ENCODE results near the gene ARL14EPL. TPM values are rescaled to one million over a fixed set of nuclear protein-coding genes. Genes with fewer than 3 reads are reported as not detected.

Gene ARL14EPL
- total RNA-seq, 8 experiments from 2014 or later = 0.21 to 0.28 TPM; not detected in 6

GRCh38 chr5:116025866-116026265 lies 6.4 kb upstream of the ARL14EPL start:
- no peaks in the 10 kb centered on the region for H3K4me1 ChIP-seq (replicated peaks in 1 of 2)
- no peak overlapping the region for H3K4me3 ChIP-seq
- peak in 1 of 8 experiments; percentile 68 for ATAC-seq (replicated peaks in 6 of 8)
- 0 to 100% (median 100%) methylated on average over 1 of the region's 1 CpG; no CpG with 5 or more reads in 4 of the 10 experiments for WGBS, 10 experiments
- in situ Hi-C loops (cut with MboI; ENCODE audit: low pct_unique_long_range_greater_than_20kb in 2 of 9, low sequenced_read_pairs in 9 of 9, unreplicated experiment in 9 of 9) = no loop called here
- no peak overlapping the region for H3K27ac ChIP-seq

GRCh38 chr5:116032991-116033390 lies 719 bp downstream of the ARL14EPL start:
- H3K4me3 ChIP-seq = no peak overlapping the region
- ATAC-seq (replicated peaks in 6 of 8) = no peak
- H3K27ac ChIP-seq = no peak overlapping the region
- peaks cover 0 to 7% of the 10 kb centered on the region in 2 donors for H3K4me1 ChIP-seq (replicated peaks in 1 of 2)
- in situ Hi-C loops (cut with MboI; ENCODE audit: low pct_unique_long_range_greater_than_20kb in 2 of 9, low sequenced_read_pairs in 9 of 9, unreplicated experiment in 9 of 9) = no loop called here
- 78 to 100% (median 100%) methylated on average over 1 to 3 of the region's 3 CpGs; no CpG with 5 or more reads in 3 of the 10 experiments for WGBS, 10 experiments

DNA sequence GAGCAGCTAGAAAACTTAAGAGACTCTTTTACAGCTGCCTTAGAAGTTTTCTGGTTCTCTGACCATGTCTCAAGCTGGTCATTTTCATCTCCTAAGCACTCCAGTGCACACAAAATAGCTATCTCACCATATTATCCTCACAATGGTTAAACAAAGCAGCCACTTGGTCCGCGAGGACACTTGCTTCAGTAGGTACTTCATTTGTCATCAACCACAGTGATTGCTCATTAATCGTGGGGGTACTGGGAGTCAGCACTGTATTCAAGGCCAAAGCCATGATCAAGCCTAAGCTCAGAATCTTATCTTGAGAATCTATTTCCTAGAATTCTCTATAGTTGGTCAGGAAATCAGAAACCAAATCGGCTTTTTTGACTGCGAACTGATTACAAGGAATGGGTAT lies 2.9 kb downstream of the ARL14EPL start:
- Histone ChIP-seq H3K4me1 (replicated peaks in 1 of 2) (peaks cover 0 to 7% of the 10 kb centered on the region in 2 donors), H3K4me3 (no peak overlapping the region), H3K27ac (no peak overlapping the region)
- in situ Hi-C loops (cut with MboI; ENCODE audit: low pct_unique_long_range_greater_than_20kb in 2 of 9, low sequenced_read_pairs in 9 of 9, unreplicated experiment in 9 of 9) = no loop called here
- 49 to 100% (median 90%) methylated on average over 1 to 5 of the region's 5 CpGs; no CpG with 5 or more reads in 1 of the 10 experiments for WGBS, 10 experiments
- ATAC-seq (replicated peaks in 6 of 8) = no peak

DNA sequence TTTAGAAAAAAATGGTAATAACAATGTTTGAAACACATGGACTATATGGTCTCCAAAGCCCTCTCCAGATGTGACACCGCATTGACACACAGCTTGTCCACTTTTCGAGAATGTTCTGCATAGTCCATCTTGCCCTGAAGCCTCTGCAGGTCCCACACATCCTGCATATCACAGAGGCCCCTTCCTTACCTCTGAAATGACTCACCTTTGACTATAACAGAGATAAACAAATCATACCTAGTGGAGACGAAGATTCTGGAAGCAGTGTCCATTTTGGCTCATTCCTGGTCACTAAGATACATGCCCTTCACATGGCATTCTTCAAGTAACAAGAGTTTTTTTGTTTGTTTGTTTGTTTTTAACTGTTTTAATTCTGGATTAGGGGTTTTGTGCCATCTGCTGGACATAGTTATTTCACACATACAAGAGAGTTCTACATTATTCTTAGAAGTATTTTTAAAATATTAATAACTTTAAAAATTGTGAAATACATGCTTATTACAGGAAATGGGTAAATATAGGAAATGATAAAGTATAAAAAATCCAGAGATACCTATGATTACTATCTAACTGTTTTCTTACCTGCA lies 5.1 kb downstream of the ARL14EPL start:
- no peak overlapping the region for H3K27ac ChIP-seq
- 0 to 71% (median 57%) methylated on average over 1 to 3 of the region's 3 CpGs; no CpG with 5 or more reads in 3 of the 10 experiments for WGBS, 10 experiments
- H3K4me3 ChIP-seq = no peak overlapping the region
- peaks cover 0 to under 1% of the 10 kb centered on the region in 2 donors for H3K4me1 ChIP-seq (replicated peaks in 1 of 2)
- in situ Hi-C loops (cut with MboI; ENCODE audit: low pct_unique_long_range_greater_than_20kb in 2 of 9, low sequenced_read_pairs in 9 of 9, unreplicated experiment in 9 of 9) = no loop called here
- ATAC-seq (replicated peaks in 6 of 8) = no peak

GRCh38 chr5:116038817-116039216 lies 6.5 kb downstream of the ARL14EPL start:
- Histone ChIP-seq H3K27ac (no peak overlapping the region), H3K4me1 (replicated peaks in 1 of 2) (no peaks in the 10 kb centered on the region), H3K4me3 (no peak overlapping the region)
- peak in 1 of 8 experiments; percentile 20 for ATAC-seq (replicated peaks in 6 of 8)
- in situ Hi-C loops (cut with MboI; ENCODE audit: low pct_unique_long_range_greater_than_20kb in 2 of 9, low sequenced_read_pairs in 9 of 9, unreplicated experiment in 9 of 9) = no loop called here
- 50 to 96% (median 80%) methylated on average over 1 to 3 of the region's 3 CpGs; no CpG with 5 or more reads in 5 of the 10 experiments for WGBS, 10 experiments

GRCh38 chr5:116042375-116042774 lies 10.1 kb downstream of the ARL14EPL start:
- no peaks in the 10 kb centered on the region for H3K4me1 ChIP-seq (replicated peaks in 1 of 2)
- H3K27ac ChIP-seq = no peak overlapping the region
- no peak overlapping the region for H3K4me3 ChIP-seq
- ATAC-seq (replicated peaks in 6 of 8) = no peak
- in situ Hi-C loops (cut with MboI; ENCODE audit: low pct_unique_long_range_greater_than_20kb in 2 of 9, low sequenced_read_pairs in 9 of 9, unreplicated experiment in 9 of 9) = no loop called here

- no peak for ATAC-seq (replicated peaks in 6 of 8)
- 27 to 93% (median 85%) methylated on average over 1 to 3 of the region's 3 CpGs for WGBS, 10 experiments
- in situ Hi-C loops (cut with MboI; ENCODE audit: low pct_unique_long_range_greater_than_20kb in 2 of 9, low sequenced_read_pairs in 9 of 9, unreplicated experiment in 9 of 9) = no loop called here
- Histone ChIP-seq H3K4me3 (no peak overlapping the region), H3K4me1 (replicated peaks in 1 of 2) (no peaks in the 10 kb centered on the region), H3K27ac (no peak overlapping the region)
These were observed 11.8 kb downstream of the ARL14EPL start for GRCh38 chr5:116044073-116044472.

- H3K27ac ChIP-seq = no peak overlapping the region
- no peak overlapping the region for H3K4me3 ChIP-seq
- ATAC-seq (replicated peaks in 6 of 8) = no peak
- in situ Hi-C loops (cut with MboI; ENCODE audit: low pct_unique_long_range_greater_than_20kb in 2 of 9, low sequenced_read_pairs in 9 of 9, unreplicated experiment in 9 of 9) = no loop called here
- no peaks in the 10 kb centered on the region for H3K4me1 ChIP-seq (replicated peaks in 1 of 2)
- WGBS, 10 experiments = 40 to 94% (median 66%) methylated on average over 1 to 2 of the region's 2 CpGs; no CpG with 5 or more reads in 4 of the 10 experiments
These were observed 13.5 kb downstream of the ARL14EPL start for GRCh38 chr5:116045821-116046220.

- no peak for ATAC-seq (replicated peaks in 6 of 8)
- H3K27ac ChIP-seq = no peak overlapping the region
- in situ Hi-C loops (cut with MboI; ENCODE audit: low pct_unique_long_range_greater_than_20kb in 2 of 9, low sequenced_read_pairs in 9 of 9, unreplicated experiment in 9 of 9) = no loop called here
- no peak overlapping the region for H3K4me3 ChIP-seq
- 60 to 90% (median 81%) methylated on average over 1 to 3 of the region's 3 CpGs; no CpG with 5 or more reads in 4 of the 10 experiments for WGBS, 10 experiments
- H3K4me1 ChIP-seq (replicated peaks in 1 of 2) = no peaks in the 10 kb centered on the region
These were observed 14.0 kb downstream of the ARL14EPL start for GRCh38 chr5:116046261-116046660.

- Histone ChIP-seq H3K4me3 (no peak overlapping the region), H3K4me1 (replicated peaks in 1 of 2) (no peaks in the 10 kb centered on the region), H3K27ac (no peak overlapping the region)
- in situ Hi-C loops (cut with MboI; ENCODE audit: low pct_unique_long_range_greater_than_20kb in 2 of 9, low sequenced_read_pairs in 9 of 9, unreplicated experiment in 9 of 9) = no loop called here
- ATAC-seq (replicated peaks in 6 of 8) = no peak
- WGBS, 10 experiments = 0 to 100% (median 82%) methylated on average over 1 to 2 of the region's 2 CpGs; no CpG with 5 or more reads in 2 of the 10 experiments
These were observed 14.6 kb downstream of the ARL14EPL start for GRCh38 chr5:116046823-116047222.

GRCh38 chr5:116058346-116058936 lies 26.2 kb downstream of the ARL14EPL start:
- no peak for ATAC-seq (replicated peaks in 6 of 8)
- Histone ChIP-seq H3K4me1 (replicated peaks in 1 of 2) (no peaks in the 10 kb centered on the region), H3K27ac (no peak overlapping the region), H3K4me3 (no peak overlapping the region)
- in situ Hi-C loops (cut with MboI; ENCODE audit: low pct_unique_long_range_greater_than_20kb in 2 of 9, low sequenced_read_pairs in 9 of 9, unreplicated experiment in 9 of 9) = loop anchor here in 6 of 9 experiments (25.0 kb wide), 3 partner anchors 171 to 746 kb away; no protein-coding TSS in a partner anchor
- WGBS, 10 experiments = 47 to 100% (median 79%) methylated on average over 2 to 13 of the region's 13 CpGs

- 52 to 100% (median 100%) methylated on average over 1 to 2 of the region's 2 CpGs; no CpG with 5 or more reads in 2 of the 10 experiments for WGBS, 10 experiments
- no peak overlapping the region for H3K27ac ChIP-seq
- ATAC-seq (replicated peaks in 6 of 8) = no peak
- H3K4me1 ChIP-seq (replicated peaks in 1 of 2) = no peaks in the 10 kb centered on the region
- H3K4me3 ChIP-seq = no peak overlapping the region
- in situ Hi-C loops (cut with MboI; ENCODE audit: low pct_unique_long_range_greater_than_20kb in 2 of 9, low sequenced_read_pairs in 9 of 9, unreplicated experiment in 9 of 9) = loop anchor here in 6 of 9 experiments (25.0 kb wide), 3 partner anchors 175 to 750 kb away; no protein-coding TSS in a partner anchor
These were observed 30.1 kb downstream of the ARL14EPL start for GRCh38 chr5:116062352-116062751.

GRCh38 chr5:116063950-116064349 lies 31.7 kb downstream of the ARL14EPL start:
- 22 to 100% (median 80%) methylated on average over 1 to 3 of the region's 3 CpGs; no CpG with 5 or more reads in 3 of the 10 experiments for WGBS, 10 experiments
- in situ Hi-C loops (cut with MboI; ENCODE audit: low pct_unique_long_range_greater_than_20kb in 2 of 9, low sequenced_read_pairs in 9 of 9, unreplicated experiment in 9 of 9) = loop anchor here in 6 of 9 experiments (25.0 kb wide), 3 partner anchors 177 to 752 kb away; no protein-coding TSS in a partner anchor
- ATAC-seq (replicated peaks in 6 of 8) = no peak
- Histone ChIP-seq H3K4me1 (replicated peaks in 1 of 2) (no peaks in the 10 kb centered on the region), H3K27ac (no peak overlapping the region), H3K4me3 (no peak overlapping the region)
